Progenitor cell of endocrine pancreas (in vitro differentiated cells): ENCODE results near the gene GRIK1. TPM values are rescaled to one million over a fixed set of nuclear protein-coding genes. Genes with fewer than 3 reads are reported as not detected.

Experiments
- DNase-seq: peaks from one replicate; pipeline ENCODE4 v3.0.0; 2021; ENCODE audit warnings: low spot score; ENCODE audit not compliant: unreplicated experiment
- H3K27ac Mint-ChIP-seq: 2 replicates; pipeline ENCODE4 v1.8.0; 2021; ENCODE audit warnings: mild to moderate bottlenecking, moderate library complexity, mixed read lengths
- H3K27me3 Mint-ChIP-seq: 2 replicates; pipeline ENCODE4 v1.8.0; 2021; ENCODE audit warnings: mixed read lengths
- H3K36me3 Mint-ChIP-seq: 2 replicates; pipeline ENCODE4 v1.8.0; 2022; ENCODE audit warnings: mixed read lengths; ENCODE audit not compliant: insufficient read depth
- H3K4me1 Mint-ChIP-seq: 2 replicates; pipeline ENCODE4 v1.8.0; 2021; ENCODE audit warnings: low read depth, mixed read lengths
- H3K4me3 Mint-ChIP-seq: 2 replicates; pipeline ENCODE4 v1.8.0; 2021; ENCODE audit warnings: low read depth, mild to moderate bottlenecking, moderate library complexity, mixed read lengths
- H3K9me3 Mint-ChIP-seq: 2 replicates; pipeline ENCODE4 v1.8.0; 2021; ENCODE audit warnings: low read depth, mixed read lengths
- CTCF ChIP-seq: fragments of 200-600 bp; sonication (generic); IDR thresholded peaks from one replicate; pipeline ENCODE4 v1.5.0; 2021; ENCODE audit warnings: antibody characterized with exemption, mild to moderate bottlenecking; ENCODE audit not compliant: unreplicated experiment
- total RNA-seq: library from RNA; stranded (reverse); gene quantifications from 2 replicates; pipeline ENCODE4 v1.2.1, GENCODE V29; 2021

GRIK1 gene
- total RNA-seq, 1 donor from 2014 or later, result 0.26 TPM

GRCh38 chr21:29568020-29568697, 371.6 kb downstream of the GRIK1 start:
- Mint-ChIP-seq H3K27me3 (no peaks in the 10 kb centered on the region), H3K27ac (no peak overlapping the region), H3K9me3 (no peaks in the 10 kb centered on the region), H3K36me3 (no peaks in the 10 kb centered on the region), H3K4me1 (no peaks in the 10 kb centered on the region), H3K4me3 (no peak overlapping the region)
- no peak for TF ChIP-seq CTCF
- DNase-seq, result no peak

DNA sequence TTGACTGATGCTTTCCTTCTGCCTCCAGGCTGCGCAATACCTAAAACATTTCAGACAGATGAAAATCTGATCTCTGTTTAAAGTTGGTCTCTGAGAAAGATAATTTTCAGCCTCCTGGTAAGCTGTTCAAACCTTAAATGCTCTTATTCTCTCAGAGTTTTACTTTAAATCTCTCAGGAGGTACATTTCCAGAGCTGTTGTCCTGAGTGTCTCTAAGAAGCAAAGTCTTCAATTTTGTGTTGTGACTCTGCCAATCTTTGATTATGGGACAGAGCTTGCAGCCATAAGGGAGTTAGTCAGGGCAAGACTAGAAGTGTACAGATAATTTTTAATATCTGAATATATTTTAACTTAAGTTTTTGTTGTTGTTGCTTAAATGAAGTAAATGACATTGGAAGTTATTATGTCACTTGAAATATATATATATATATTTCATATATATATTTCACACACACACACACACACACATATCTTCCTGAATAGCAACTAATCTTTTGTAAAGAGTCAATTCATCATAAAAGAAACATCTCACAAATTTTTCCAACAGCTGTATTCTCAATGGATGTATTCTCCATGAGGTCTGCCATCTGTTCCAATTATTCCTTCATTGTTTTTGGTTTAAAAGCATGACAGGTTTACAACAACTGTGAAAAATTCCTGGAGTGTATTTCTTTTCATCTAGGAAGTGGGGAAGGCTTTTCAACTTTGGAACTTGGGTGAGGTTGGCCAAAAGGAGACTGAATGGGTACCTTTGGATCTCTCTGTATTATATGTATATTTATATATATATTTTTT, 381.7 kb downstream of the GRIK1 start:
- no peak for TF ChIP-seq CTCF
- no peak for DNase-seq
- H3K36me3 Mint-ChIP-seq, result no peaks in the 10 kb centered on the region
- H3K4me3 Mint-ChIP-seq, result no peak overlapping the region
- no peaks in the 10 kb centered on the region for H3K4me1 Mint-ChIP-seq
- H3K27ac Mint-ChIP-seq, result no peak overlapping the region
- no peaks in the 10 kb centered on the region for H3K27me3 Mint-ChIP-seq
- no peaks in the 10 kb centered on the region for H3K9me3 Mint-ChIP-seq

GRCh38 chr21:29557200-29557599, 382.6 kb downstream of the GRIK1 start:
- Mint-ChIP-seq H3K4me3 (no peak overlapping the region), H3K4me1 (no peaks in the 10 kb centered on the region), H3K27ac (no peak overlapping the region), H3K36me3 (no peaks in the 10 kb centered on the region), H3K27me3 (no peaks in the 10 kb centered on the region), H3K9me3 (no peaks in the 10 kb centered on the region)
- DNase-seq, result no peak
- no peak for TF ChIP-seq CTCF

DNA sequence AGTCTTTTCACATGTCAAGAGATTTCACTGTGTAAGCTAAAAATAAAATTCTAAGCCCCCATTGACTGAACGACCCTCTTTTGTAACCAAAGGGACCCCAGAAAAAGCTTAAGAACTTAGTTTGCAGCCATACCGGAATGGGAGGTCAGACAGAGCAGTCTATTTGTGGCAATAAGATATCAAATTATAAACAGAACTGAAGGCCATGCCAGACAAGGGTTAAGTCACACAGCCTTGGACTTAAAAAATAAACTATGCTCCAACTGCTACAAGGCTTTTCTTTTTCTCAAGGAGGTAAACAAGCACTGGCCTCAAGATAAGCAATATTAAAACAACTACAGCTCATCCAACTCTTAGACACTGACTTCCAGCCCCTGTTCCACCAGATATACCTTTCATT, 384.2 kb downstream of the GRIK1 start:
- Mint-ChIP-seq H3K27ac (no peak overlapping the region), H3K36me3 (no peaks in the 10 kb centered on the region), H3K9me3 (no peaks in the 10 kb centered on the region), H3K4me1 (no peaks in the 10 kb centered on the region), H3K27me3 (no peaks in the 10 kb centered on the region), H3K4me3 (no peak overlapping the region)
- DNase-seq, result no peak
- TF ChIP-seq CTCF, result no peak

GRCh38 chr21:29550205-29550604, 389.6 kb downstream of the GRIK1 start:
- H3K4me3 Mint-ChIP-seq, result no peak overlapping the region
- no peak overlapping the region for H3K27ac Mint-ChIP-seq
- no peak for TF ChIP-seq CTCF
- DNase-seq, result no peak
- peaks cover 6% of the 10 kb centered on the region for H3K4me1 Mint-ChIP-seq
- no peaks in the 10 kb centered on the region for H3K27me3 Mint-ChIP-seq
- H3K36me3 Mint-ChIP-seq, result no peaks in the 10 kb centered on the region
- no peaks in the 10 kb centered on the region for H3K9me3 Mint-ChIP-seq
